SK-N-SH (cell line): ENCODE results near the gene RPL3. TPM values are rescaled to one million over a fixed set of nuclear protein-coding genes. Genes with fewer than 3 reads are reported as not detected.

Experiments used
- CTCF ChIA-PET: fragments of 300-600, 350-600 bp; formaldehyde crosslinking; extraction: SDS; loops from one replicate; lab custom pipeline; 2021; lab: Yijun Ruan, JAX
- POLR2A ChIA-PET: fragments of 350-600 bp; sonication (Branson Sonifier 250); formaldehyde crosslinking; extraction: SDS; loops from one replicate; lab custom pipeline; 2020; ENCODE audit warnings: antibody characterized with exemption, inconsistent platforms; lab: Yijun Ruan, JAX
- DNase-seq: peaks from one replicate; pipeline ENCODE4 v3.0.0; 2012
- H2AFZ ChIP-seq: fragments of 200-600 bp; sonication (generic); 2 replicates; pipeline ENCODE4 v1.8.1; 2016; ENCODE audit warnings: antibody characterized with exemption, mild to moderate bottlenecking, low read depth
- H3F3A ChIP-seq: fragments of 200-600 bp; sonication (generic); replicated peaks from 2 replicates; pipeline ENCODE3; 2016; ENCODE audit warnings: antibody characterized with exemption, mild to moderate bottlenecking; ENCODE audit not compliant: insufficient read depth
- H3K27ac ChIP-seq, 2 experiments: fragments of 200-500 bp in 1 of 2; fragments of 200-600 bp in 1 of 2; sonication (Bioruptor generic) in 1 of 2; sonication (generic), shearing (Covaris generic) in 1 of 2; 2 replicates each; pipeline versions ENCODE4 v1.5.1 to v1.6.1; 2014 to 2016; ENCODE audit warnings: low read depth in 2 of 2, inconsistent platforms in 1 of 2, low read length in 1 of 2, mild to moderate bottlenecking in 1 of 2, mixed read lengths in 1 of 2
- H3K27me3 ChIP-seq: fragments of 200-600 bp; sonication (generic), shearing (Covaris generic); 2 replicates; pipeline ENCODE4 v1.6.1; 2016; ENCODE audit warnings: mixed run types; ENCODE audit not compliant: insufficient read depth
- H3K36me3 ChIP-seq, 2 experiments: fragments of 200-500 bp in 1 of 2; fragments of 200-600 bp in 1 of 2; sonication (Bioruptor generic) in 1 of 2; sonication (generic) in 1 of 2; replicated peaks in 1 of 2; 2 replicates each; pipeline versions ENCODE3 to v1.5.1; 2014 to 2016; ENCODE audit warnings: low read length in 1 of 2, mild to moderate bottlenecking in 1 of 2; ENCODE audit not compliant: insufficient read depth in 2 of 2, control insufficient read depth in 1 of 2
- H3K4me1 ChIP-seq, 2 experiments: fragments of 200-500 bp in 1 of 2; fragments of 200-600 bp in 1 of 2; sonication (Bioruptor generic) in 1 of 2; sonication (generic), shearing (Covaris generic) in 1 of 2; 2 replicates each; pipeline versions ENCODE4 v1.5.1 to v1.6.1; 2014 to 2016; ENCODE audit warnings: low read depth in 1 of 2, low read length in 1 of 2, mixed run types in 1 of 2; ENCODE audit not compliant: insufficient read depth in 2 of 2, control insufficient read depth in 1 of 2
- H3K4me2 ChIP-seq: fragments of 200-600 bp; sonication (generic), shearing (Covaris generic); 2 replicates; pipeline ENCODE4 v1.6.1; 2017; ENCODE audit warnings: mixed run types
- H3K4me3 ChIP-seq, 2 experiments: fragments of 200-500 bp in 1 of 2; fragments of 200-600 bp in 1 of 2; sonication (Bioruptor generic) in 1 of 2; sonication (generic), shearing (Covaris generic) in 1 of 2; 2 replicates each; pipeline versions ENCODE4 v1.5.1 to v1.8.1; 2014 to 2016; ENCODE audit warnings: low read depth in 2 of 2, inconsistent platforms in 1 of 2, low read length in 1 of 2, mild to moderate bottlenecking in 1 of 2, mixed read lengths in 1 of 2, moderate library complexity in 1 of 2
- H3K79me2 ChIP-seq: fragments of 200-600 bp; sonication (generic); 2 replicates; pipeline ENCODE4 v1.8.1; 2017; ENCODE audit warnings: mild to moderate bottlenecking; ENCODE audit not compliant: insufficient read depth
- H3K9ac ChIP-seq: fragments of 200-600 bp; sonication (generic); 2 replicates; pipeline ENCODE4 v1.6.1; 2017; ENCODE audit warnings: mixed run types
- H3K9me2 ChIP-seq: fragments of 200-600 bp; sonication (generic); 2 replicates; pipeline ENCODE4 v1.6.1; 2017; ENCODE audit warnings: mixed run types
- H3K9me3 ChIP-seq: fragments of 200-600 bp; sonication (generic); 2 replicates; pipeline ENCODE4 v1.6.1; 2017; ENCODE audit warnings: mixed run types, mild to moderate bottlenecking, moderate library complexity
- H4K20me1 ChIP-seq: fragments of 200-600 bp; sonication (generic); 2 replicates; pipeline ENCODE4 v1.6.1; 2017; ENCODE audit warnings: mild to moderate bottlenecking, mixed run types; ENCODE audit not compliant: insufficient read depth
- CHD2 ChIP-seq: fragments of 150-350 bp; IDR thresholded peaks from 2 replicates; pipeline ENCODE4 v1.6.1; 2018; ENCODE audit warnings: low read length; ENCODE audit not compliant: partially characterized antibody
- CTCF ChIP-seq: fragments of 200-600 bp; sonication (generic); IDR thresholded peaks from 2 replicates; pipeline ENCODE4 v1.6.1; 2017; ENCODE audit warnings: antibody characterized with exemption, mild to moderate bottlenecking, moderate library complexity
- ELF1 ChIP-seq: IDR thresholded peaks from 2 replicates; pipeline ENCODE4 v1.4.0; 2012
- EZH2phosphoT487 ChIP-seq: fragments of 200-600 bp; sonication (generic); IDR thresholded peaks from 2 replicates; pipeline ENCODE4 v1.6.1; 2017; ENCODE audit warnings: low read depth, mixed run types, mild to moderate bottlenecking, antibody characterized with exemption, moderate library complexity, borderline replicate concordance
- FOXJ3 ChIP-seq: sonication (generic); formaldehyde crosslinking; IDR thresholded peaks from 2 replicates; pipeline ENCODE4 v1.5.1; 2020; ENCODE audit warnings: mild to moderate bottlenecking, missing genetic modification reagents
- JUND ChIP-seq: IDR thresholded peaks from 2 replicates; pipeline ENCODE4 v1.4.0; 2012
- MAX ChIP-seq: IDR thresholded peaks from 2 replicates; pipeline ENCODE4 v1.4.0; 2012; ENCODE audit warnings: low read depth
- MEF2A ChIP-seq: IDR thresholded peaks from 2 replicates; pipeline ENCODE4 v1.4.0; 2012; ENCODE audit warnings: low read depth, borderline replicate concordance
- MXI1 ChIP-seq: IDR thresholded peaks from 2 replicates; pipeline ENCODE4 v1.6.1; 2012; ENCODE audit warnings: mild to moderate bottlenecking, low read depth, low read length, improper control_type of control experiment
- NFIC ChIP-seq: IDR thresholded peaks from 2 replicates; pipeline ENCODE4 v1.4.0; 2012; ENCODE audit warnings: borderline replicate concordance
- NRF1 ChIP-seq: IDR thresholded peaks from 2 replicates; pipeline ENCODE4 v1.6.1; 2012; ENCODE audit warnings: low read depth, mild to moderate bottlenecking, low read length
- POLR2AphosphoS5 ChIP-seq: IDR thresholded peaks from 2 replicates; pipeline ENCODE4 v1.6.1; 2012; ENCODE audit warnings: low read depth, low read length
- RCOR1 ChIP-seq: fragments of 150-350 bp; IDR thresholded peaks from 2 replicates; pipeline ENCODE4 v1.6.1; 2017; ENCODE audit warnings: antibody characterized with exemption, low read length
- SIN3A ChIP-seq: IDR thresholded peaks from 2 replicates; pipeline ENCODE4 v1.6.1; 2012; ENCODE audit warnings: low read depth, mild to moderate bottlenecking, low read length, moderate library complexity, borderline replicate concordance
- TAF1 ChIP-seq: IDR thresholded peaks from 2 replicates; pipeline ENCODE4 v1.6.1; 2012; ENCODE audit warnings: low read depth, mild to moderate bottlenecking, low read length, moderate library complexity, borderline replicate concordance
- TCF12 ChIP-seq: IDR thresholded peaks from 2 replicates; pipeline ENCODE4 v1.4.0; 2012
- USF2 ChIP-seq: fragments of 150-350 bp; IDR thresholded peaks from 2 replicates; pipeline ENCODE4 v1.6.1; 2017; ENCODE audit warnings: antibody characterized with exemption, low read length, low read depth, borderline replicate concordance
- YY1 ChIP-seq: IDR thresholded peaks from 2 replicates; pipeline ENCODE4 v1.4.0; 2012; ENCODE audit warnings: low read depth, mild to moderate bottlenecking
- ZBTB33 ChIP-seq: IDR thresholded peaks from 2 replicates; pipeline ENCODE4 v1.4.0; 2012; ENCODE audit warnings: low read depth, borderline replicate concordance
- WGBS: methylation state at CpG from one replicate; pipeline ENCODE4 v1.1.6; 2017; ENCODE audit warnings: low lambda C conversion rate; 5-methylcytosine and 5-hydroxymethylcytosine counted together
- polyA plus RNA-seq, 3 experiments: library from polyadenylated mRNA; depleted of rRNA; stranded (reverse); fragments of >200 nt; gene quantifications; 2 replicates each; pipeline ENCODE4 v1.2.3, GENCODE V29; 2012

RPL3 gene
- polyA plus RNA-seq, 1 of the 3 experiments (the other 2 are of a cell fraction), result 4,976 TPM

- Histone ChIP-seq H3K9me2 (no peaks in the 10 kb centered on the region), H3K27ac (no peak overlapping the region), H3K4me1 (peaks cover 0 to 7% of the 10 kb centered on the region in 2 experiments; a peak in 2 of 4 replicates), H3K9ac (no peak overlapping the region), H3K79me2 (no peaks in the 10 kb centered on the region), H3K4me3 (no peak overlapping the region), H4K20me1 (no peaks in the 10 kb centered on the region), H3F3A (no peaks in the 10 kb centered on the region), H3K4me2 (no peak overlapping the region), H3K36me3 (no peaks in the 10 kb centered on the region), H3K9me3 (no peaks in the 10 kb centered on the region), H2AFZ (no peak overlapping the region), H3K27me3 (no peaks in the 10 kb centered on the region)
- POLR2A ChIA-PET, result no interaction called here
- TF ChIP-seq ZBTB33 (no peak), TAF1 (no peak), JUND (no peak), POLR2AphosphoS5 (no peak), ELF1 (no peak), NRF1 (no peak), MEF2A (no peak), TCF12 (no peak), CHD2 (no peak), NFIC (no peak), CTCF (no peak), USF2 (no peak), RCOR1 (no peak), MXI1 (no peak), EZH2phosphoT487 (no peak), MAX (no peak), SIN3A (no peak), FOXJ3 (CRISPR knock-in tag) (no peak), YY1 (no peak)
- CTCF ChIA-PET, result no interaction called here
- DNase-seq, result no peak
- WGBS, result 55% methylated on average over 5 of the region's 14 CpGs
These were observed 29.9 kb downstream of the RPL3 start for GRCh38 chr22:39289533-39289932.
